K562 (cell line): ENCODE data around the gene LRRC37B. TPM values are rescaled to one million over a fixed set of nuclear protein-coding genes. Genes with fewer than 3 reads are reported as not detected.
"Not testable (repeated sequence)": the region's sequence is repeated elsewhere in the genome, so short reads cannot be mapped to it uniquely, and the experiment has no call there.

ENCODE experiments used
- ATAC-seq: fragments of 200-7000 bp; cut with Tn5 transposase; 3 replicates; pipeline ENCODE4 v1.9.1; 2020; ENCODE audit warnings: moderate library complexity
- BruUV-seq: library from RNA; stranded (reverse); fragments of 400-500 nt; replicated peaks from 2 replicates; lab custom pipeline; 2021; lab: Mats Ljungman, UMichigan
- CTCF ChIA-PET: fragments of 300-600 bp; formaldehyde crosslinking; extraction: SDS; loops from one replicate; lab custom pipeline; 2021; ENCODE audit warnings: low intra/inter-chr PET ratio; lab: Yijun Ruan, JAX
- POLR2A ChIA-PET: fragments of 300-600, 350-650 bp; sonication (Branson Sonifier 250); formaldehyde crosslinking; extraction: SDS; loops from one replicate; lab custom pipeline; 2021; ENCODE audit warnings: antibody characterized with exemption, inconsistent platforms; lab: Yijun Ruan, JAX
- DNase-seq, 4 experiments: peaks; one replicate each; pipeline versions ENCODE4 v3.0.0 to v3.0.0-alpha.2; 2011 to 2018; ENCODE audit warnings: low spot score in 3 of 4, mixed read lengths in 3 of 4; ENCODE audit errors: extremely low read depth in 1 of 4
- FAIRE-seq: peaks from 2 replicates; lab custom pipeline; 2011; peaks lifted over from hg19 to GRCh38; lab: Jason Lieb, UNC
- H2AFZ ChIP-seq: 2 replicates; pipeline ENCODE4 v1.6.0; 2011; ENCODE audit warnings: low read depth, low read length, control low read depth, inconsistent platforms
- H3K27ac ChIP-seq: fragments of 200-600 bp; 3 replicates; pipeline ENCODE4 v1.8.0; 2011; ENCODE audit warnings: low read depth, mild to moderate bottlenecking, control low read depth, inconsistent platforms, low read length, moderate library complexity, mixed read lengths; ENCODE audit errors: extremely low read depth
- H3K27me3 ChIP-seq, 2 experiments: fragments of 300-600 bp in 1 of 2; 2 replicates in 1 of 2; 3 replicates in 1 of 2; pipeline versions ENCODE4 v1.6.0 to v1.8.0; 2011; ENCODE audit warnings: inconsistent platforms in 2 of 2, low read length in 2 of 2, mild to moderate bottlenecking in 1 of 2, mixed read lengths in 1 of 2, moderate library complexity in 1 of 2; ENCODE audit not compliant: control insufficient read depth in 2 of 2, insufficient read depth in 2 of 2
- H3K36me3 ChIP-seq: fragments of 300-600 bp; 3 replicates; pipeline ENCODE4 v1.8.0; 2011; ENCODE audit warnings: mild to moderate bottlenecking, low read length, inconsistent platforms; ENCODE audit not compliant: control insufficient read depth, insufficient read depth
- H3K4me1 ChIP-seq, 2 experiments: fragments of 200-600 bp in 1 of 2; replicated peaks in 1 of 2; 2 replicates in 1 of 2; 3 replicates in 1 of 2; pipeline versions ENCODE4 v1.5.1 to v1.8.0; 2011; ENCODE audit warnings: inconsistent platforms in 2 of 2, low read length in 2 of 2, mild to moderate bottlenecking in 1 of 2, mixed read lengths in 1 of 2, moderate library complexity in 1 of 2; ENCODE audit not compliant: control insufficient read depth in 2 of 2, insufficient read depth in 2 of 2
- H3K4me2 ChIP-seq: 2 replicates; pipeline ENCODE4 v1.6.1; 2011; ENCODE audit warnings: low read length, control low read depth, inconsistent platforms, mixed read lengths; ENCODE audit not compliant: insufficient read depth
- H3K4me3 ChIP-seq: fragments of 200-600 bp; sonication (generic), shearing (Covaris generic); 2 replicates; pipeline ENCODE4 v1.5.1; 2016; ENCODE audit warnings: control low read depth, inconsistent platforms
- H3K79me2 ChIP-seq: fragments of 200-600 bp; 3 replicates; pipeline ENCODE4 v1.8.0; 2011; ENCODE audit warnings: low read length, inconsistent platforms; ENCODE audit not compliant: control insufficient read depth, insufficient read depth
- H3K9ac ChIP-seq, 2 experiments: 2 replicates each; pipeline versions ENCODE4 v1.6.0 to v1.6.1; 2011; ENCODE audit warnings: low read depth in 2 of 2, low read length in 2 of 2, control low read depth in 1 of 2, inconsistent platforms in 1 of 2, mild to moderate bottlenecking in 1 of 2, mixed read lengths in 1 of 2; ENCODE audit not compliant: insufficient read depth in 1 of 2
- H3K9me1 ChIP-seq: one replicate; pipeline ENCODE4 v1.6.0; 2011; ENCODE audit warnings: inconsistent platforms, mild to moderate bottlenecking, low read length, moderate library complexity; ENCODE audit not compliant: control insufficient read depth, insufficient read depth
- H3K9me3 ChIP-seq: replicated peaks from 2 replicates; pipeline ENCODE4 v1.5.1; 2011; ENCODE audit warnings: low read depth, low read length, inconsistent platforms; ENCODE audit not compliant: control insufficient read depth, insufficient read depth
- H4K20me1 ChIP-seq: replicated peaks from 2 replicates; pipeline ENCODE4 v1.6.1; 2011; ENCODE audit warnings: low read length, inconsistent platforms, mixed read lengths; ENCODE audit not compliant: control insufficient read depth, insufficient read depth
- CBX3 ChIP-seq, 2 experiments: IDR thresholded peaks; 1 replicate in 1 of 2; 2 replicates in 1 of 2; pipeline ENCODE4 v1.6.1; 2012; ENCODE audit warnings: inconsistent platforms in 2 of 2, low read length in 2 of 2, borderline replicate concordance in 1 of 2, control low read depth in 1 of 2
- CEBPB ChIP-seq: fragments of 450-650 bp; IDR thresholded peaks from 2 replicates; pipeline ENCODE4 v1.6.1; 2016; ENCODE audit warnings: missing genetic modification characterization, missing compliant biosample characterization
- CEBPG ChIP-seq, 3 experiments: fragments of 200-800 bp in 1 of 3; sonication (Bioruptor generic) in 1 of 3; sonication (generic) in 1 of 3; formaldehyde crosslinking in 1 of 3; IDR thresholded peaks in 2 of 3; conservative IDR thresholded peaks in 1 of 3; 2 replicates each; pipeline versions ENCODE4 v1.6.1 to v1.8.0; 2016 to 2022; ENCODE audit warnings: missing compliant biosample characterization in 2 of 3, missing genetic modification characterization in 2 of 3, mild to moderate bottlenecking in 1 of 3, missing genetic modification reagents in 1 of 3
- ZC3H11A ChIP-seq: IDR thresholded peaks from 2 replicates; pipeline ENCODE4 v1.6.1; 2012; ENCODE audit warnings: low read depth, low read length, improper control_type of control experiment
- WGBS: fragments of 100-300 bp; shearing (Covaris generic); methylation state at CpG from one replicate; pipeline ENCODE4 v1.1.6; 2016; ENCODE audit warnings: low coverage, mixed read lengths; ENCODE audit not compliant: insufficient coverage; ENCODE audit errors: missing lambda C conversion rate; 5-methylcytosine and 5-hydroxymethylcytosine counted together
- in situ Hi-C: fragments of 300-500 bp; cut with MboI; formaldehyde crosslinking; loops from 4 replicates; pipeline ENCODE4 v1.15.0; 2018; ENCODE audit warnings: inconsistent platforms, mixed read lengths
- intact Hi-C: fragments of 100-400 bp; cut with micrococcal nuclease; formaldehyde crosslinking; loops from 2 replicates; pipeline ENCODE4 v1.14.2; 2022
- polyA plus RNA-seq, 8 experiments: library from polyadenylated mRNA; depleted of rRNA in 4 of 8; stranded (reverse) in 5 of 8; unstranded in 3 of 8; fragments of >200 nt; fragmentation: Nextera tagmentation in 2 of 8; fragmentation: Illumina TruSeq in 1 of 8; extraction: Ambion mirVana in 2 of 8; extraction: Trizol in 1 of 8; gene quantifications; 2 replicates each; pipeline versions ENCODE4 v1.2.1 to v1.2.3, GENCODE V29; 2011 to 2014; ENCODE audit warnings: inconsistent platforms in 1 of 8, missing spikeins in 1 of 8
- total RNA-seq, 7 experiments: library from RNA; depleted of rRNA in 6 of 7; stranded (reverse); fragments of >200 nt in 6 of 7; fragmentation: Illumina TruSeq in 2 of 7; extraction: Trizol in 2 of 7; gene quantifications; 2 replicates each; pipeline versions ENCODE4 v1.2.1 to v1.2.3, GENCODE V29; 2011 to 2021; ENCODE audit warnings: low replicate concordance in 1 of 7

Gene LRRC37B
- total and polyA plus RNA-seq, 9 of the 15 experiments (the other 6 are each of a cell fraction or from before 2014, with no cell fraction given), result 2.7 to 19.8 (median 12.4) TPM

DNA sequence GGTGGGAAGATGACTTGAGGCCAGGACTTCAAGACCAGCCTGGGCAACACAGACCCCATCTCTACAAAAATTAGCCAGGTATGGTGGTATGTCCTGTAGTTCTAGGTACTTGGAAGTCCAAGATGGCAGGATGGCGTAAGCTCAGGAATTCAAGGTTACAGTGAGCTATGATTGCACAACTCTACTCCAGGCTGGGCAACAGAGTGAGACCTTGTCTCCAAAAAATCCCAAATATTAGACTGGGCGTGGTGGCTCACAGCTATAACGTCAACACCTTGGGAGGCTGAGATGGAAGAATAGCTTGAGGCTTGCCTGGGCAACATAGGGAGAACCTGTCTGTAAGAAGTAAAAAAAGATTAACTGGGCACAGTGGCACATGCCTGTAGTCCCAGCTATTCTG, 39.5 kb upstream of the LRRC37B start:
- H4K20me1 ChIP-seq, result no peaks in the 10 kb centered on the region
- no peaks in the 10 kb centered on the region for H3K9me1 ChIP-seq
- in situ Hi-C loops (no loop called here), intact Hi-C loops (no loop called here)
- DNase-seq, result no peak
- no peak for ATAC-seq
- H3K4me2 ChIP-seq, result no peak overlapping the region
- ChIA-PET POLR2A (interaction anchor here (0.9 kb wide), 1 partner anchor 39 kb away, joined by 3 read pairs; the partner anchor contains the start of gene LRRC37B), CTCF (no interaction called here)
- no peak for FAIRE-seq
- TF ChIP-seq ZC3H11A (no peak), CBX3 (IDR thresholded peaks at IDR 0.05; ENCODE audit: borderline replicate concordance in 1 of 2, low read length in 2 of 2) (no peak), CEBPB (peak; percentile 41; the same call in 1 of the 2 replicates), CEBPG (CRISPR knock-in tag; IDR thresholded peaks at IDR 0.05) (0 out of 2 replicates have a peak, but pooled peaks have one; percentile 16), CEBPG (tag; conservative IDR thresholded peaks at IDR 0.05 in 1 of 2, IDR thresholded peaks at IDR 0.05 in 1 of 2) (no peak)
- H3K36me3 ChIP-seq, result peaks cover 61% of the 10 kb centered on the region; the same call in 1 of the 3 replicates
- H3K9ac ChIP-seq, result no peak overlapping the region
- no peaks in the 10 kb centered on the region; a peak in 1 of 5 replicates for H3K4me1 ChIP-seq
- H3K4me3 ChIP-seq, result no peak overlapping the region
- no peaks in the 10 kb centered on the region for H3K9me3 ChIP-seq
- H2AFZ ChIP-seq, result no peak overlapping the region
- 98% methylated on average over 3 of the region's 3 CpGs for WGBS
- no peak overlapping the region for H3K27ac ChIP-seq
- H3K27me3 ChIP-seq, result no peaks in the 10 kb centered on the region
- BruUV-seq, result no TSS peak
- H3K79me2 ChIP-seq, result no peaks in the 10 kb centered on the region; the same call in 1 of the 3 replicates

DNA sequence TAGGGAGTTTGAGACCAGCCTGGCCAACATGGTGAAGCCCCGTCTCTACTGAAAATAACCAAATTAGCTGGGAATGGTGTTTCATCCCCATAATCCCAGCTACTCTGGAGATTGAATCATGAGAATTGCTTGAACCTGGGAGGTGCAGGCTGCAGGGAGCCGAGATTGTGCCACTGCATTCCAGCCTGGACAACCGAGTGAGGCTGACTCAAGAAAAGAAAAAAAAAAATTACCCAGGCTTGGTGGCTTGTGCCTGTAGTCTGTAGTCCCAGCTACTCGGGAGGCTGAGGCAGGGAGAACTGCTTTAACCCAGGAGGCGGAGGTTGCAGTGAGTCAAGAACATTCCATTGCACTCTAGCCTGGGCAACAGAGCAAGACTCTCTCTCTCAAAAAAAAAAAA, 36.8 kb upstream of the LRRC37B start:
- H2AFZ ChIP-seq, H3K9me3 ChIP-seq, BruUV-seq, H3K27ac ChIP-seq, H3K4me3 ChIP-seq, in situ Hi-C loops, H3K9me1 ChIP-seq, H3K27me3 ChIP-seq, H3K4me2 ChIP-seq, H3K9ac ChIP-seq, intact Hi-C loops, H3K79me2 ChIP-seq, H3K4me1 ChIP-seq, DNase-seq, H4K20me1 ChIP-seq, CTCF ChIA-PET, ATAC-seq, FAIRE-seq: not testable (repeated sequence)
- WGBS, result 89% methylated on average over 4 of the region's 5 CpGs
- peaks cover 58% of the 10 kb centered on the region; the same call in 1 of the 3 replicates for H3K36me3 ChIP-seq
- POLR2A ChIA-PET, result interaction anchor here (1.4 kb wide), 1 partner anchor 19 kb away, joined by 5 read pairs; no protein-coding TSS in a partner anchor

DNA sequence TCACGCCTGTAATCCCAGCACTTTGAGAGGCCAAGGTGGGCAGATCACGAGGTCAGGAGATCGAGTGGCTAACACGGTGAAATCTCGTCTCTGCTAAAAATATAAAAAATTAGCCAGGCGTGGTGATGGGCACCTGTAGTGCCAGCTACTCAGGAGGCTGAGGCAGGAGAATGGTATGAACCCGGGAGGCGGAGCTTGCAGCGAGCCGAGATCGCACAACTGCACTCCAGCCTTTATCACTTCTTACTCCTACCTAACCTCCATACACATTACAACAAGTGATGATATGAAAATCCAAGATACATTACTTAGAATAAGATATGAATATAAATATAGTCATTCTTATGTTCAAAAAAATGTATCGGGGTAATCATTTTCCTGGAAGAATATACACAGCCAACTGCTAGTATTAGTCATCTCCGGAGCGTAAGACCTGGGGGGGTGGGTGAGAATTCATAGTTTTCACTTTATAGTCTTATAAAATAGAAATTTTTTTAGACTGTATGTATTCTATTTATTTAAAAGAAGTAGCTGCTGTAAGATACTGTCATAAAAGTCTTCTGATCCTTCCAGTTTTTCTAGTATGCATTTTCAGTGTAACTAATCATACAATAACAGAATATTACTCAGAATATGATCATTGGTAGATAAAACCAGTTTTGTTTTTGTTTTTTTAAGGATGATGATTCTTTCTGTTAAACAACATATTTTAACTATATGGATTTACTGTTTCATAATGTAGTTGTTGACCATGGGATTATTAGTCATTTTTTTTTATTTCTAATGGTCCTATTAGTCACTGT, 32.7 kb upstream of the LRRC37B start:
- BruUV-seq, H3K4me3 ChIP-seq, H3K27me3 ChIP-seq, H3K79me2 ChIP-seq, ATAC-seq, intact Hi-C loops, H3K27ac ChIP-seq, H2AFZ ChIP-seq, CTCF ChIA-PET, FAIRE-seq, in situ Hi-C loops, H3K9me3 ChIP-seq, H3K4me1 ChIP-seq, DNase-seq, POLR2A ChIA-PET, H3K9me1 ChIP-seq, H3K9ac ChIP-seq, H3K4me2 ChIP-seq, H4K20me1 ChIP-seq: not testable (repeated sequence)
- peaks cover 52% of the 10 kb centered on the region for H3K36me3 ChIP-seq
- 93% methylated on average over 13 of the region's 14 CpGs for WGBS
